H9 (cell line): ENCODE results near the gene SLC6A8. TPM values are rescaled to one million over a fixed set of nuclear protein-coding genes. Genes with fewer than 3 reads are reported as not detected.
"Not testable (repeated sequence)": the region's sequence is repeated elsewhere in the genome, so short reads cannot be mapped to it uniquely, and the experiment has no call there.

Experiments
- DNase-seq: peaks from one replicate; pipeline ENCODE4 v3.0.0-alpha.2; 2017
- H2AFZ ChIP-seq: one replicate; pipeline ENCODE4 v1.6.1; 2013; ENCODE audit warnings: mild to moderate bottlenecking, low read length, control low read depth, moderate library complexity
- H2AK5ac ChIP-seq: 2 replicates; pipeline ENCODE4 v1.6.1; 2013; ENCODE audit warnings: low read length, control low read depth, mixed read lengths; ENCODE audit not compliant: insufficient read length
- H2BK120ac ChIP-seq: one replicate; pipeline ENCODE4 v1.6.1; 2013; ENCODE audit warnings: low read depth, mild to moderate bottlenecking, low read length, control low read depth, inconsistent platforms; ENCODE audit not compliant: poor library complexity, severe bottlenecking
- H2BK12ac ChIP-seq: 2 replicates; pipeline ENCODE4 v1.6.1; 2013; ENCODE audit warnings: low read length, control low read depth, mixed read lengths, low read depth; ENCODE audit not compliant: insufficient read length
- H2BK15ac ChIP-seq: 2 replicates; pipeline ENCODE4 v1.6.1; 2013; ENCODE audit warnings: low read depth, low read length, control low read depth
- H2BK20ac ChIP-seq: one replicate; pipeline ENCODE4 v1.6.1; 2013; ENCODE audit warnings: low read depth, mild to moderate bottlenecking, low read length, control low read depth, inconsistent platforms; ENCODE audit not compliant: poor library complexity, severe bottlenecking
- H2BK5ac ChIP-seq: 2 replicates; pipeline ENCODE4 v1.6.1; 2013; ENCODE audit warnings: low read length, control low read depth, mixed read lengths; ENCODE audit not compliant: insufficient read length
- H3K14ac ChIP-seq: 2 replicates; pipeline ENCODE4 v1.6.1; 2013; ENCODE audit warnings: low read length, control low read depth; ENCODE audit not compliant: insufficient read depth
- H3K18ac ChIP-seq: 2 replicates; pipeline ENCODE4 v1.6.1; 2013; ENCODE audit warnings: low read depth, mild to moderate bottlenecking, mixed read lengths, low read length, control low read depth; ENCODE audit not compliant: insufficient read length
- H3K23ac ChIP-seq: 2 replicates; pipeline ENCODE4 v1.6.1; 2013; ENCODE audit warnings: low read length, control low read depth, mixed read lengths, low read depth; ENCODE audit not compliant: insufficient read length
- H3K23me2 ChIP-seq: 2 replicates; pipeline ENCODE4 v1.6.1; 2013; ENCODE audit warnings: low read depth, mild to moderate bottlenecking, mixed read lengths, low read length, control low read depth; ENCODE audit not compliant: insufficient read length, poor library complexity, severe bottlenecking
- H3K27ac ChIP-seq: 2 replicates; pipeline ENCODE4 v1.5.1; 2013; ENCODE audit warnings: low read length, control low read depth, mixed read lengths, low read depth; ENCODE audit not compliant: insufficient read length
- H3K27me3 ChIP-seq: 2 replicates; pipeline ENCODE4 v1.6.1; 2013; ENCODE audit warnings: low read length, control low read depth, inconsistent platforms; ENCODE audit not compliant: insufficient read depth
- H3K4ac ChIP-seq: 2 replicates; pipeline ENCODE4 v1.6.1; 2013; ENCODE audit warnings: low read depth, mild to moderate bottlenecking, control low read depth, inconsistent platforms, low read length, moderate library complexity
- H3K4me1 ChIP-seq: 2 replicates; pipeline ENCODE4 v1.6.1; 2013; ENCODE audit warnings: low read length, control low read depth, inconsistent platforms; ENCODE audit not compliant: insufficient read depth
- H3K4me2 ChIP-seq: 2 replicates; pipeline ENCODE4 v1.6.1; 2013; ENCODE audit warnings: low read length, control low read depth, mixed read lengths; ENCODE audit not compliant: insufficient read length, insufficient read depth
- H3K56ac ChIP-seq: 2 replicates; pipeline ENCODE4 v1.6.1; 2013; ENCODE audit warnings: low read depth, mild to moderate bottlenecking, mixed read lengths, low read length, control low read depth; ENCODE audit not compliant: insufficient read length
- H3K79me1 ChIP-seq: 2 replicates; pipeline ENCODE4 v1.6.1; 2013; ENCODE audit warnings: low read depth, mild to moderate bottlenecking, moderate library complexity, low read length, control low read depth, inconsistent platforms; ENCODE audit not compliant: insufficient read depth, poor library complexity, severe bottlenecking
- H3K79me2 ChIP-seq: 2 replicates; pipeline ENCODE4 v1.6.1; 2013; ENCODE audit warnings: low read length, control low read depth, inconsistent platforms; ENCODE audit not compliant: insufficient read depth
- H3K9ac ChIP-seq: 2 replicates; pipeline ENCODE4 v1.6.1; 2013; ENCODE audit warnings: low read length, control low read depth, mixed read lengths; ENCODE audit not compliant: insufficient read length; ENCODE audit errors: extremely low read depth
- H3K9me3 ChIP-seq: one replicate; pipeline ENCODE4 v1.6.1; 2013; ENCODE audit warnings: low read depth, low read length, inconsistent platforms; ENCODE audit not compliant: control insufficient read depth
- H3T11ph ChIP-seq: one replicate; pipeline ENCODE4 v1.6.1; 2013; ENCODE audit warnings: mild to moderate bottlenecking, low read length, control low read depth, inconsistent platforms
- H4K20me1 ChIP-seq: one replicate; pipeline ENCODE4 v1.6.1; 2013; ENCODE audit not compliant: control insufficient read depth, insufficient read length, insufficient read depth
- H4K5ac ChIP-seq: 2 replicates; pipeline ENCODE4 v1.6.1; 2013; ENCODE audit warnings: low read depth, mild to moderate bottlenecking, mixed read lengths, low read length, control low read depth; ENCODE audit not compliant: insufficient read length
- H4K8ac ChIP-seq: replicated peaks from 2 replicates; pipeline ENCODE4 v1.6.1; 2013; ENCODE audit warnings: low read length, control low read depth, mixed read lengths, low read depth; ENCODE audit not compliant: insufficient read length
- H4K91ac ChIP-seq: 2 replicates; pipeline ENCODE4 v1.6.1; 2013; ENCODE audit warnings: low read depth, mild to moderate bottlenecking, moderate library complexity, mixed read lengths, low read length, control low read depth; ENCODE audit not compliant: insufficient read length
- H3K27ac Mint-ChIP-seq, 3 experiments: 2 replicates in 2 of 3; 3 replicates in 1 of 3; pipeline ENCODE4 v1.8.0; 2020 to 2021; ENCODE audit warnings: mixed read lengths in 3 of 3, mild to moderate bottlenecking in 1 of 3, moderate library complexity in 1 of 3
- H3K27me3 Mint-ChIP-seq: 2 replicates; pipeline ENCODE4 v1.8.0; 2021; ENCODE audit warnings: low read depth, mild to moderate bottlenecking, moderate library complexity, mixed read lengths
- H3K36me3 Mint-ChIP-seq, 3 experiments: 2 replicates in 2 of 3; 3 replicates in 1 of 3; pipeline ENCODE4 v1.8.0; 2020 to 2021; ENCODE audit warnings: low read depth in 3 of 3, mixed read lengths in 3 of 3; ENCODE audit not compliant: insufficient read depth in 1 of 3
- H3K4me1 Mint-ChIP-seq, 2 experiments: 2 replicates each; pipeline ENCODE4 v1.8.0; 2020; ENCODE audit warnings: mixed read lengths in 2 of 2
- H3K4me3 Mint-ChIP-seq, 2 experiments: 2 replicates in 1 of 2; 3 replicates in 1 of 2; pipeline ENCODE4 v1.8.0; 2020 to 2021; ENCODE audit warnings: mild to moderate bottlenecking in 2 of 2, mixed read lengths in 2 of 2, moderate library complexity in 1 of 2
- H3K9me3 Mint-ChIP-seq, 2 experiments: 2 replicates in 1 of 2; 3 replicates in 1 of 2; pipeline ENCODE4 v1.8.0; 2020; ENCODE audit warnings: mild to moderate bottlenecking in 2 of 2, mixed read lengths in 2 of 2, moderate library complexity in 1 of 2
- WGBS: extraction: QIAGEN DNeasy Blood & Tissue Kit; methylation state at CpG from one replicate; pipeline ENCODE4 v1.1.7; 2013; ENCODE audit warnings: missing lambda C conversion rate, low lambda C conversion rate, mixed read lengths; ENCODE audit not compliant: insufficient read length; ENCODE audit errors: extremely low coverage; 5-methylcytosine and 5-hydroxymethylcytosine counted together
- total RNA-seq: library from RNA; stranded (reverse); gene quantifications from 2 replicates; pipeline ENCODE4 v1.2.1, GENCODE V29; 2021
- TF ChIP-seq, protein P1 (sequence below): fragments of 200-600 bp; sonication (generic); conservative IDR thresholded peaks from 3 replicates; pipeline ENCODE4 v1.8.0; 2021; ENCODE audit warnings: antibody characterized with exemption, mild to moderate bottlenecking

Gene SLC6A8
- total RNA-seq, 1 experiment from 2014 or later = 229 TPM

DNA sequence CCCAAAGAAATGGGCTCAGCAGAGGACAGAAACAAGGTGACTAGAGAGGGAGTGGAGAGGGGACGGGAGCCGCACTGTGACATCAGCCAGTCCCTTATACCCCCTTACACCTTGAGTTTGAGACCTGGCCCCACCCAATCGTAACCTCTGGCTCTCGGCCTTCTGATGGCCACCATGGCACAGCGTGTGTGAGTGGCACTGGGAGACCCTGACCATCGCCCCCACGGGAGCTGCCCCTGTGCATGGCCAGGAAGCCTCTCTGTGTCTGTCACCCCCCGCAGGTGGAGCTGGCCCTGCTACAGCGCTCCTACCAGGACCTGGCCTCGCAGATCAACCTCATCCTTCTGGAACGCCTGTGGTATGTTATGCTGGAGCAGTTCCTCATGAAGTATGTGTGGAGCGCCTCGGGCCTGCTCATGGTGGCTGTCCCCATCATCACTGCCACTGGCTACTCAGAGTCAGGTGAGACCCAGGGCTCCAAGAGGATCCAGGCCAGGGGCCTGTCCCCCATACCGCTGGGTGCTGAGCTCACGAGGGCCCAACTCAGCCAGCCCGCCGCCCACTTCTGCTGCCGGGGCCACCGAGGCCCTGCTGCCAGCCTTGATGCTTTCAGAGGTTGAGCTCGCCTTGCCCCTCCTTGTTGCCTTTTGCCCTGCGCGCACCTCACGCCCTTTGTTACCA lies 41.4 kb downstream of the SLC6A8 start:
- Mint-ChIP-seq H3K9me3 (peaks cover 60 to 71% of the 10 kb centered on the region in 2 experiments), H3K27me3 (no peaks in the 10 kb centered on the region; the same call in 1 of the 2 replicates), H3K27ac (no peak overlapping the region), H3K4me1 (peaks cover 10 to 11% of the 10 kb centered on the region in 2 experiments), H3K36me3 (peaks cover 8 to 32% (median 29%) of the 10 kb centered on the region in 3 experiments; a peak in 6 of 7 replicates), H3K4me3 (no peak overlapping the region)
- Histone ChIP-seq H3K4me1 (no peaks in the 10 kb centered on the region), H4K5ac (no peak overlapping the region), H3K23me2 (no peaks in the 10 kb centered on the region), H3K9me3 (peaks cover 36% of the 10 kb centered on the region), H2BK5ac (no peak overlapping the region), H4K91ac (no peak overlapping the region), H3T11ph (no peak overlapping the region), H2BK15ac (no peak overlapping the region), H2BK20ac (no peak overlapping the region), H4K20me1 (no peaks in the 10 kb centered on the region), H3K79me2 (no peaks in the 10 kb centered on the region), H4K8ac (no peak overlapping the region), H3K79me1 (no peaks in the 10 kb centered on the region), H2AFZ (no peak overlapping the region), H3K4ac (no peak overlapping the region), H3K9ac (no peak overlapping the region), H2BK120ac (no peak overlapping the region), H3K14ac (no peak overlapping the region), H3K27me3 (no peaks in the 10 kb centered on the region), H3K56ac (no peak overlapping the region), H2AK5ac (no peak overlapping the region), H3K4me2 (no peak overlapping the region), H3K23ac (no peak overlapping the region), H2BK12ac (no peak overlapping the region), H3K27ac (no peak overlapping the region), H3K18ac (no peak overlapping the region)
- WGBS = no CpG with 5 or more reads among the region's 23 CpGs
- TF ChIP-seq, protein P1, sequence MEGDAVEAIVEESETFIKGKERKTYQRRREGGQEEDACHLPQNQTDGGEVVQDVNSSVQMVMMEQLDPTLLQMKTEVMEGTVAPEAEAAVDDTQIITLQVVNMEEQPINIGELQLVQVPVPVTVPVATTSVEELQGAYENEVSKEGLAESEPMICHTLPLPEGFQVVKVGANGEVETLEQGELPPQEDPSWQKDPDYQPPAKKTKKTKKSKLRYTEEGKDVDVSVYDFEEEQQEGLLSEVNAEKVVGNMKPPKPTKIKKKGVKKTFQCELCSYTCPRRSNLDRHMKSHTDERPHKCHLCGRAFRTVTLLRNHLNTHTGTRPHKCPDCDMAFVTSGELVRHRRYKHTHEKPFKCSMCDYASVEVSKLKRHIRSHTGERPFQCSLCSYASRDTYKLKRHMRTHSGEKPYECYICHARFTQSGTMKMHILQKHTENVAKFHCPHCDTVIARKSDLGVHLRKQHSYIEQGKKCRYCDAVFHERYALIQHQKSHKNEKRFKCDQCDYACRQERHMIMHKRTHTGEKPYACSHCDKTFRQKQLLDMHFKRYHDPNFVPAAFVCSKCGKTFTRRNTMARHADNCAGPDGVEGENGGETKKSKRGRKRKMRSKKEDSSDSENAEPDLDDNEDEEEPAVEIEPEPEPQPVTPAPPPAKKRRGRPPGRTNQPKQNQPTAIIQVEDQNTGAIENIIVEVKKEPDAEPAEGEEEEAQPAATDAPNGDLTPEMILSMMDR = no peak
- DNase-seq = no peak

DNA sequence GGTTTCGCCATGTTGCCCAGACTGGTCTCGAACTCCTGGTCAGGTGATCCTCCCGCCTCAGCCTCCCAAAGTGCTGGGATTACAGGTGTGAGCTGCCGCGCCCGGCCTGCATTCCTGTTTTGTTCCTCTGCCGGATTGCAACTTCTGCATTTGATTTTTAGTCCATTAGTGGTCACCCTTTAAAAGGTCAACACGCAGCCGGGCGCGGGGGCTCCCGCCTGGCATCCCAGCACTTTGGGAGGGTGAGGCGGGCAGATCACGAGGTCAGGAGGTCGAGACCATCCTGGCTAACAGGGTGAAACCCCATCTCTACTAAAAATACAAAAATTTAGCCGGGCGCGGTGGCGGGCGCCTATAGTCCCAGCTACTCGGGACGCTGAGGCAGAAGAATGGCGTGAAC lies 42.4 kb downstream of the SLC6A8 start:
- H4K5ac ChIP-seq, H2AK5ac ChIP-seq, H3K56ac ChIP-seq, H3K23me2 ChIP-seq, H4K8ac ChIP-seq, H4K20me1 ChIP-seq, H2BK120ac ChIP-seq, H4K91ac ChIP-seq, DNase-seq, H3K4me2 ChIP-seq, H2BK12ac ChIP-seq, H2BK20ac ChIP-seq, H2BK15ac ChIP-seq, H3K4me3 Mint-ChIP-seq, H2AFZ ChIP-seq, H3K18ac ChIP-seq, H3K23ac ChIP-seq, H3K9ac ChIP-seq, H3K27me3 Mint-ChIP-seq, H3T11ph ChIP-seq, H3K79me2 ChIP-seq, H3K27ac Mint-ChIP-seq, H3K4ac ChIP-seq, H3K27ac ChIP-seq, H3K79me1 ChIP-seq, H3K14ac ChIP-seq, H2BK5ac ChIP-seq, H3K27me3 ChIP-seq, H3K4me1 ChIP-seq: not testable (repeated sequence)
- WGBS = no CpG with 5 or more reads among the region's 23 CpGs
- H3K4me1 Mint-ChIP-seq = peaks cover 11% of the 10 kb centered on the region in 2 experiments
- peaks cover 70 to 81% of the 10 kb centered on the region in 2 experiments for H3K9me3 Mint-ChIP-seq
- H3K36me3 Mint-ChIP-seq = peaks cover 8 to 37% (median 36%) of the 10 kb centered on the region in 3 experiments
- peaks cover 42% of the 10 kb centered on the region for H3K9me3 ChIP-seq
